ENCODE results near the gene VWA8.

VWA8 gene

GRCh38 chr13:41682766-41683165, 278.1 kb downstream of the VWA8 start:
- ATAC-seq (ENCODE audit: low read depth): no peak

GRCh38 chr13:41682001-41682400, 278.9 kb downstream of the VWA8 start:
- TF ChIP-seq CTCF (IDR thresholded peaks at IDR 0.05; ENCODE audit: poor library complexity, severe bottlenecking): no peak
- Histone ChIP-seq H3K27ac (ENCODE audit: poor library complexity, severe bottlenecking) (no peak overlapping the region), H3K9me3 (ENCODE audit: severe bottlenecking) (no peaks in the 10 kb centered on the region), H3K4me3 (ENCODE audit: severe bottlenecking) (no peak overlapping the region), H3K27me3 (ENCODE audit: insufficient read depth, poor library complexity, severe bottlenecking) (no peaks in the 10 kb centered on the region), H3K36me3 (ENCODE audit: low read depth) (peaks cover 19% of the 10 kb centered on the region; the same call in 1 of the 2 replicates), H3K4me1 (ENCODE audit: insufficient read depth, poor library complexity, severe bottlenecking) (no peaks in the 10 kb centered on the region)
- ATAC-seq (ENCODE audit: low read depth) (no peak), DNase-seq (ENCODE audit: low spot score) (no peak)

More at GRCh38 chr13:41682766-41683165, 278.1 kb downstream of the VWA8 start:
- no peak overlapping the region for H3K27ac ChIP-seq (ENCODE audit: poor library complexity, severe bottlenecking)
- H3K9me3 ChIP-seq (ENCODE audit: severe bottlenecking): no peaks in the 10 kb centered on the region
- H3K4me3 ChIP-seq (ENCODE audit: severe bottlenecking): no peak overlapping the region
- H3K27me3 ChIP-seq (ENCODE audit: insufficient read depth, poor library complexity, severe bottlenecking): no peaks in the 10 kb centered on the region
- no peak for DNase-seq (ENCODE audit: low spot score)
- H3K36me3 ChIP-seq (ENCODE audit: low read depth): peaks cover 19% of the 10 kb centered on the region
- no peaks in the 10 kb centered on the region for H3K4me1 ChIP-seq (ENCODE audit: insufficient read depth, poor library complexity, severe bottlenecking)
- no peak for TF ChIP-seq CTCF (IDR thresholded peaks at IDR 0.05; ENCODE audit: poor library complexity, severe bottlenecking)

- no peak overlapping the region for H3K27ac ChIP-seq (ENCODE audit: poor library complexity, severe bottlenecking)
- H3K9me3 ChIP-seq (ENCODE audit: severe bottlenecking): no peaks in the 10 kb centered on the region
- ATAC-seq (ENCODE audit: low read depth) (no peak), DNase-seq (ENCODE audit: low spot score) (no peak)
- no peaks in the 10 kb centered on the region for H3K27me3 ChIP-seq (ENCODE audit: insufficient read depth, poor library complexity, severe bottlenecking)
- no peak overlapping the region for H3K4me3 ChIP-seq (ENCODE audit: severe bottlenecking)
- H3K4me1 ChIP-seq (ENCODE audit: insufficient read depth, poor library complexity, severe bottlenecking): no peaks in the 10 kb centered on the region
- H3K36me3 ChIP-seq (ENCODE audit: low read depth): peaks cover 19% of the 10 kb centered on the region; the same call in 1 of the 2 replicates
- no peak for TF ChIP-seq CTCF (IDR thresholded peaks at IDR 0.05; ENCODE audit: poor library complexity, severe bottlenecking)
These were observed 279.3 kb downstream of the VWA8 start for GRCh38 chr13:41681587-41681986.

- Histone ChIP-seq H3K27ac (ENCODE audit: poor library complexity, severe bottlenecking) (no peak overlapping the region), H3K9me3 (ENCODE audit: severe bottlenecking) (no peaks in the 10 kb centered on the region), H3K4me3 (ENCODE audit: severe bottlenecking) (no peak overlapping the region), H3K4me1 (ENCODE audit: insufficient read depth, poor library complexity, severe bottlenecking) (no peaks in the 10 kb centered on the region), H3K36me3 (ENCODE audit: low read depth) (peaks cover 19% of the 10 kb centered on the region; the same call in 1 of the 2 replicates), H3K27me3 (ENCODE audit: insufficient read depth, poor library complexity, severe bottlenecking) (no peaks in the 10 kb centered on the region)
- no peak for TF ChIP-seq CTCF (IDR thresholded peaks at IDR 0.05; ENCODE audit: poor library complexity, severe bottlenecking)
- ATAC-seq (ENCODE audit: low read depth): no peak
- no peak for DNase-seq (ENCODE audit: low spot score)
These were observed 280.0 kb downstream of the VWA8 start for GRCh38 chr13:41680900-41681299.

DNA sequence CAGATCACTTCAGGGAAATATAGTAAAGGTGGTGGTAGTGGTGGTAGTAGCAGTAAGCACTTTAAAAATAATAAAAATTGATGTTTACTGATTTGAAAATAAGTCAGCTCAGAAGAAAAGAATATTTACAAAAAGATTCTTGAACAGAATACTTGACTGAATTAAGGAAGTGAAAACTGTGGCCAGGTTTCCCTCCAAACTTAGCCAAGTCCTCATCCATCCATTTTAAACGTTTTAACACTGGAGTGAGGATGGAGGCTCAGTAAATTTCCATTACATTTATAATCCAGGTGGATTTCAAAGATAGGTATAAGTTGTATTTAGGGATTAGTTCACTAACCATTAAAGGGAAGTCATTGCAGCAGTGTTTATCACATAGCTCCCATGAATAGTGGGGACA, 282.1 kb downstream of the VWA8 start:
- H3K9me3 ChIP-seq (ENCODE audit: severe bottlenecking): no peaks in the 10 kb centered on the region
- DNase-seq (ENCODE audit: low spot score) (no peak), ATAC-seq (ENCODE audit: low read depth) (no peak)
- no peak overlapping the region for H3K27ac ChIP-seq (ENCODE audit: poor library complexity, severe bottlenecking)
- TF ChIP-seq CTCF (IDR thresholded peaks at IDR 0.05; ENCODE audit: poor library complexity, severe bottlenecking): no peak
- H3K4me3 ChIP-seq (ENCODE audit: severe bottlenecking): no peak overlapping the region
- peaks cover 12% of the 10 kb centered on the region; the same call in 1 of the 2 replicates for H3K36me3 ChIP-seq (ENCODE audit: low read depth)
- H3K4me1 ChIP-seq (ENCODE audit: insufficient read depth, poor library complexity, severe bottlenecking): peaks cover 10% of the 10 kb centered on the region
- no peaks in the 10 kb centered on the region for H3K27me3 ChIP-seq (ENCODE audit: insufficient read depth, poor library complexity, severe bottlenecking)
